Uterus (tissue), 2 donors: ENCODE measurements around the gene KCNQ1.

Experiments
- POLR2A ChIP-seq, 2 donors: fragments of 450-650 bp; IDR thresholded peaks; one replicate each; pipeline ENCODE4 v1.6.1; 2016; ENCODE audit warnings: antibody characterized with exemption in 2 of 2, mild to moderate bottlenecking in 1 of 2, moderate library complexity in 1 of 2
- TF ChIP-seq, protein P1 (sequence below), 4 experiments: fragments of 200-600 bp in 2 of 4; fragments of 450-650 bp in 2 of 4; sonication (generic) in 2 of 4; IDR thresholded peaks; one replicate each; pipeline ENCODE4 v1.5.1; 2016 to 2019; ENCODE audit warnings: antibody characterized with exemption in 4 of 4, mild to moderate bottlenecking in 2 of 4, moderate library complexity in 1 of 4

GRCh38 chr11:2707736-2708135, 262.9 kb downstream of the KCNQ1 start:
- TF ChIP-seq, protein P1, sequence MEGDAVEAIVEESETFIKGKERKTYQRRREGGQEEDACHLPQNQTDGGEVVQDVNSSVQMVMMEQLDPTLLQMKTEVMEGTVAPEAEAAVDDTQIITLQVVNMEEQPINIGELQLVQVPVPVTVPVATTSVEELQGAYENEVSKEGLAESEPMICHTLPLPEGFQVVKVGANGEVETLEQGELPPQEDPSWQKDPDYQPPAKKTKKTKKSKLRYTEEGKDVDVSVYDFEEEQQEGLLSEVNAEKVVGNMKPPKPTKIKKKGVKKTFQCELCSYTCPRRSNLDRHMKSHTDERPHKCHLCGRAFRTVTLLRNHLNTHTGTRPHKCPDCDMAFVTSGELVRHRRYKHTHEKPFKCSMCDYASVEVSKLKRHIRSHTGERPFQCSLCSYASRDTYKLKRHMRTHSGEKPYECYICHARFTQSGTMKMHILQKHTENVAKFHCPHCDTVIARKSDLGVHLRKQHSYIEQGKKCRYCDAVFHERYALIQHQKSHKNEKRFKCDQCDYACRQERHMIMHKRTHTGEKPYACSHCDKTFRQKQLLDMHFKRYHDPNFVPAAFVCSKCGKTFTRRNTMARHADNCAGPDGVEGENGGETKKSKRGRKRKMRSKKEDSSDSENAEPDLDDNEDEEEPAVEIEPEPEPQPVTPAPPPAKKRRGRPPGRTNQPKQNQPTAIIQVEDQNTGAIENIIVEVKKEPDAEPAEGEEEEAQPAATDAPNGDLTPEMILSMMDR (IDR thresholded peaks at IDR 0.05) = no peak
- TF ChIP-seq POLR2A (IDR thresholded peaks at IDR 0.05) = no peak
